Stimulated activated CD4-positive, alpha-beta T cell treated with anti-CD3 and anti-CD28 coated beads, Interleukin-15, amount 100 ng/mL, for 48 hours (primary cell): ENCODE results near the gene ABTB2.

ENCODE experiments used
- DNase-seq, 2 donors: peaks; one replicate each; pipeline ENCODE4 v3.0.0-alpha.2; 2020; ENCODE audit warnings: low read depth in 2 of 2

The ABTB2 gene

DNA sequence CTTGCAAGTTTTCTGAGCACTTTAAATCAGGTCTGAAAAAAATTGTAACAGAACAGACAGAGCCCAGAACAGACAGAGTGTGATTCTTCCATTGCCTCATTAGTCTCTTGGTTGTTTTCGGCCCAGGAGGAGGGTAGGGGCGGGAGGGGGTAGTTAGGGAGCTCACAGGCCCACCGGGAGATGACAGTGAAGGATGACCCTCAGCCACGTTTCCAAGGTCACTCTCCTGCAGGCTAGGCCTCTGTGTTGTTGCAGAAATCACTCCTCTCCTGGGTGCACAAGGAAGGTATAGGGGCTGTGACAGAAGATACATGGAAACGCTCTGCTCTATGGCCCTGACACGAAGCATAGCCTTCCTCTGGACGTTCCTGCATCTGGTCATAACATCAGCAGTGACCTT is 69.3 kb downstream of the ABTB2 start:
- DNase-seq, result no peak

DNA sequence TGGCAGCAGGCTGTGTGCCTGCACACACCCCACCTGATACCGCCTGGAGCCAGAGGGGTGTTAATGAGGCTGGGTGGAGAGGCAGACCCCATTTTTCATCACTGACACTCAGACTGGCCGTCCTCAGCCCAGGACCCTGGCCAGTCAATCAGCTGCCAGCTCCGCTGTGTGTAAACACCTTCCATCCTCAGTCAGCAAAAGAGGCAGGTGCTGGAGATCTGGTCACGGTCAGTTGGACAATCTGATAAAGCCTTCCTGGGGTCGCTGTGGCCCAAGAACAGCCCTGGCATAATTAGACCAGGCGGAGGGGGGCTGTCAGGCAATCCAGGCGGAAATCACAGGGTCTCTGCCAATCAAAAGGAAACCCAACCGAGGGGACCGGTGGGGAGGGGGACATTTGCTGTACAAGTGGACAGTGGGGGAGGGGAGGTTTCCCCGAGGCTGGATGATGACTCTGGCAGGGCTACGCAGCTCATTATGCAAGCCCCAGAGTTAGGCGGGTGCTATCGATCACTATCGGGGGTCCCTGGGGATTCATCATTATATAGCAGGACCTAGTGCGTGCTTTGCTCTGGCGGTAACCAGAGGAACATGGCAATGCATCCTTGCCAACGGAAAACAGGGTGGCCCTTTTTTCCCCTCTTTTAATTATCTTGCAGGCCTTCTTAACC is 72.9 kb downstream of the ABTB2 start:
- DNase-seq, result no peak

DNA sequence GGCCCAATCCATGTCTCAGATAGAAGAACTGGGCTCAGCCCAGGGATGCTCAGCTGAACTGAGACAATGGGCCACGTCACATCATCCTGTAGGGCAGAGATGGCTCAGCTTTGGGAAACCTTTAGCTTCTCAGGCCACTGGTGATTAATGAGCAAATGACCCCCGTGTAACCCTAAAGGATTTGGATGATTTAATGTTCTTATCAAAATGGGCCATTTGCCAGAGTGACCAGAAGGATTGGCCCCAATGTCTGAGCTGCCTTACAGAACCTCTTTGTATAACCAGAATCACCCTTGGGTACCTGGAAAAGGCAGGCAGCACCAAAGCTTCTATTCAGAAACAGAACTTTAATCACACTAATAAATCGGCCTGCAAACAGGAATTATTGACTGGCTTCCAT is 73.7 kb downstream of the ABTB2 start:
- no peak for DNase-seq

DNA sequence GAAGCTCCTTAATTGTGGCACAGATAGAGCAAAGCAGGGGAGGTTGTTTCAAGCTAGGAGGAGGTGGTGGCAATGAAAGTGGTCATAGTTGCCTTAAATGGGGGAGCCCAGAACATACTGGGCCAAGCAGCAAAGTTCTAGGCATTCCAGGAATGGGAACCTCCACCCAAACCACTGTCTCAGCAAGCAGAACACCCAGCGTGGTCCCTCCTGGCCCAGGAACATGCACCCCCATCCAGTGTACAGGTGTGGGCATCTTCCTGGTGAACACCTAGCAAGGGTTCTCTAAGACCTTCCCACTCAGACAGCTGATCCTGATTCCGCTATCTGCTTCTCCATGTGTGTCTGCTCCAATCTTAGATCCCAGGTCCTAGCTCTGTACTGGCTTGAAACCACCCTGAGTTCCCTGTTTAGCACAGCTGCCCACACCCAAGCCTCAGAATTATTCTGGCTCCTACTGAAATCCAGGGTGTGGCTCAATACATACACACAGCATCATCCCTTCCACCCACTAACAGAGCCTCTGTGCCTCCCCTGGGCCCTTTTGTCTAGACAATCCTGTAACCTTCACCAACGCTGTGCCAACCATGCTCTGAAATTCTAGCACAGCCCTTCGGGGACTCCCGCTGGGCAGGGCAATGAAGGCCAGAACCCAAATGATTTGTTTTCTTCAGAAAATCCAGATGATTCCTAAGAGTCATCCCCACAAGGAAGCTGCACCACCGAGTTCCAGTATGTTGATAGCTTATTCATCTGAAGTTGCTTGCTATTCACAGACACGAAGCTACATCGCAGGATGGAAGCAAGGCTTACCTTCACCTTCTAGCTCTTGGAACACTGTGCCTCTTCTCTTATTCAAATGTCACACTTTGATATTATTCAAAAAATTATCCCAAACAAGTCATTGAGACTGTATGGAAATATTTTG is 76.6 kb downstream of the ABTB2 start:
- DNase-seq, result no peak

DNA sequence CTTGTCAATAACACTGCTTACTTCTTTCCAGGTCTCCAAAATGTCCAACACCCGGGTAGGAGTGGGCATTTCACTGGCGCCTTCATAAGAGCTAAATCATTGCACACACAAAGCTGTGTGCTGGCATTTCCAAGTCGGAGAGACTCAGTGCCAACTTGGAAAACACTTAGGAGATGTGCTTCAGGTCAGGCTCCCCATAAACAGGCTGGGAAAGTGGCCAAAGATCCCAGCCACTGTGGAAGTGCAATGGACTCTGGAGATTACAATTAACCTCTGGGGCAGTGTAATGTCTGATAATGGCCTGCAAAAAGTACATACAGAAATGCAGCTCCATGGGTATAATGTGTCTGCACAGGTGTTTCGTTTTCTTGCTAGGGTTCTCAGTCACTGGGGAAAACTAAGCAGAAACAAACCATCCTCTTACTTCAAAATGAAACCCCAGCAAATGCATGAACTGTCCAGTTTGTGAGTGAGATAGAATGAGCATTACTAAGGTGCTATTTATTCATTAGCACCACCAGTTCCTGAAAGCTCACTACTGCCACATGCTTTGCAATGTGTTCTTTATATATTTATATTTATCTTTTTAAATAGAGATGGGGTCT is 79.0 kb downstream of the ABTB2 start:
- DNase-seq, result no peak

GRCh38 chr11:34278175-34278574 is 79.6 kb downstream of the ABTB2 start:
- no peak for DNase-seq

GRCh38 chr11:34277171-34277570 is 80.6 kb downstream of the ABTB2 start:
- no peak for DNase-seq

DNA sequence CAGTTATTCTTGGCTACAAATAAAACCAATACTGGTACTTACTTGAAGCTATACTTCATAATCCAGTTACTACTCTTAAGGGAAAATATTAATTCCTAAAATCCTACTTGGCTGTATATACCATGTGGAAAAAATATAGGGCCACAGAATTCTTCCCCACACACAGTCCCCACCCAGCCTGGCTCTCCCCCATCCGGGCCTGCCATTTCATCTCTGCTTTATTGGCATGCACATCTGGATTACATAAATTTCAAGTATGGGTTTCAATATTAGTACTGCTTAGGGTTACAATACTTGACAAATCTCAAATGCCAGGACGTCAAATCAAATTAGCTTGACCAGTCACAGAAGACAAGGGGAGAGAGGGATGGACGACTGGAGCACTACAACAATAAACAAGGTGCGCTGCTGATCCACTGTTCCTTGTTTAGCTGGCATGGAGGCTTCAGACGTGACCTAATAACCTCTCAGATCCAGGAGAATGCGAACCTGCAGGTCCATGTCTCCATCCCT is 81.4 kb downstream of the ABTB2 start:
- no peak for DNase-seq

DNA sequence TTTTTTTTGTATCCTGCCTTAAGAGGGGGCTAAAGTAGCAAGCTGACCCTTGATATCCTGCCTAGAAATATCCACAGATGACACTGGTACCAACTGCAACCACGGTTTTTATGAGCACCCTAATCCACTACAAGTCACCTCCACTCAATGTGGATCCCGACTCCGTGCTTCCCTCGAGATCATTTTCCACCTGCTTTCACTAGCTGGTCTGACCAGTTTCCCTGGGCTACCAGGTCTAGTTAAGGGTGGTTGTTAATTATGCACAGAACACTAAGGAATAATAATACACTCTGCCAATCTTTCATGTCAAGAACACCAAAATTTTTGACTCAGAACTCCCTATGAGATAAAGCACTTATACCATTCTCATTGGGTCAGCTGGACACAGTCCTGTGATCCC is 82.3 kb downstream of the ABTB2 start:
- no peak for DNase-seq

GRCh38 chr11:34274712-34275398 is 83.0 kb downstream of the ABTB2 start:
- DNase-seq, result no peak

DNA sequence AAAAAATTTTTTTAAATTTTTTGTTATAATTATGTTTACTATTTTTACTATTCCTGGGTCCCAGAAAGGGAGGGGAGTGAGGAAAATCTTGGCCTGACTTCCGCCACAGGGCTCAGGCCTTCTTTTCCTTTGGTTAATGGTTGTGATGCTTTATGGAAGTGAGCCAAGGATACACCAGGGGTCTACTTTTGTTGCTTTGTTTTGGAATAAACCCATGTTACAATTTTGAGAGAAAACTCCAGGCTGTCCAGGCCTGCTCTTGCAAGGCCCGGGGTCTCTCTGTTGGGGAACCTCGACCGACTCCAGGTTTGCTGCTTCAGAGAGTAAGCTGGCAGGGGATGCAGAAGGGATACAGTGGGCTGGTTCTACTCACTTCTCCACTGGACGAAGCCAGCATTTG is 84.7 kb downstream of the ABTB2 start:
- DNase-seq, result no peak

DNA sequence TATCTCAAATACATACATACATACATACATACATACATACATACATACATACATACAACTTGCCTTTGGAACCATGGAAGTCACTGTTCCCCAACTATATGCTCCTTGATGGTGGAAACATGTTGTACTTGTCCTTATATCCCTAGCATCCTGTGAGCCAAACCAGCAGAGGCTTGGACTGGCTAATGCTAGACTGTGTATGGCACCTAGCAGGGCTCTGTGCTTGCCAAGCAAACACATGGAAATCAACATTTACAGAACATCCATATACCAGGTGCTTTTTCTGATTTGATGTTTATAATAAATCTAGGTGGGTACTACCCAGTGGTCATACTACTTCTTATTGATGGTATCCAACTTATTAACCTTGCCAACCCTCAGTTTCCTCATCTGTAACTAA is 86.1 kb downstream of the ABTB2 start:
- DNase-seq, result no peak

DNA sequence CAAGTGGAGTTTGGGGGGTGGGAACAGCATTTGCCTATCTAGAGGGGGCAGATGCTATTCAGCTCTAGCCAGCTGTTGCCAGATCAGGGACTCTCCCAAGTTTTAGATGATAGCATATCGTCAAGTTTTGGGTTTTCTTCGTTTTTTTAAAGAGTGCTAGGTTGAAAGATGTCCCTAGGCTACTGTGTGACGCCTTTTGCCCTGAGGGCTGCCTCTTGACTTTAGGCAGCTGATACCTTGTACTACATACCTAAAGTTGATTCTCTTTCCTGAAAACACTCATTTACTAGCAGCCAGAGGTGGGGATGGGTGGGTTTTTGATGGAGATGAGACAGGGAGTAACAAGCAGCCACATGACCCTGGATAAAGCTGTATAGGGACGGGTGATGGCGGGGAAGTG is 87.1 kb downstream of the ABTB2 start:
- DNase-seq, result no peak

DNA sequence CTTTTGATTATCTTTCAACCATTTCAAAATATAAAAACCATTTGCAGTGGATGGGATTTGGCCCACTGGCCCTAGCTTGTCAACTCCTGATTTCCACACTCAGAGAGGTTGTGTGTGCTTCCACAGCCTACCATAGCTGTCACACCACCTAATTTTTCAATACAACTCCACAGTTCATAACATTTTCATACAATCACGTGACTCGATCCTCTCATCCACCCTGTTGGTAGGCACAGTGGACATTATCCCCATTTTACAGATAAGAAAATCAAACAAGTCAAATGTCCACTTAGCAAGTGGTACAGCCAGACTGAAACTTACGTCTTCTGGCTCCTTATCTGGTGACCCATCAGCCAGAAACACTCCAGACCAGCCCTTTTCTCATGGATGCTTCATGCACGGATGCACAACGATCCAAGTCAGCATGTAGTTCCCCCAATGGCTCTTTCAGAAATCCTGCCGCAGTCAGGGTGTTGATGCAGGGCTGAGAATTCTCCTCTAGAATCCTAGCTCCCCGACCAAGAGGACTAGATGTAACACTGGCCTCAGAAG is 88.0 kb downstream of the ABTB2 start:
- DNase-seq, result no peak

DNA sequence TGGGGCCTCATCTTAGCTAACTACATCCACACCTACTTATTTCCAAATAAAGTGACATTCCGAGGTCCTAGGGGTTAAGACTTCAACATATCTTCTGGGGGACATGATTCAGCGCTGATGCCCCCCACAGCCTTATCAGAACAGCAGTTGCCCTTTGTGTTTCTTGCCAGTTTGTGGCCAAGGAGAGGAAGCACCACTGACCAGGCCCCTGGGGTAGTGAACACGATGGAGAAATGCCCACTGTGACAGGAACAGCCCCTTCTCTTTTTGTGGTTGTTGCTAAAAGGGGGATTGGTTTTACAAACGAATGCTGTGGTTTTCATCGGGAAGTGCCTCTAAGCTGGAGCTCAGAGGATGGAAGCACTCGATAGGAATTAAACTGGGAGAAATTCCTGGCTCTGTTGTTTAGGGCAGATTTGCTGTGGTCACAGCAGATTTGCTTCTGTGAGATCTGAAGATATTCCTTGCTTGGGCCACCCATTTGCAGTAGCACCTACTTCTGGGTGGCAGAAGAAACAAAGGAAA is 88.8 kb downstream of the ABTB2 start:
- no peak for DNase-seq

GRCh38 chr11:34267417-34267816 is 90.4 kb downstream of the ABTB2 start:
- DNase-seq, result no peak

DNA sequence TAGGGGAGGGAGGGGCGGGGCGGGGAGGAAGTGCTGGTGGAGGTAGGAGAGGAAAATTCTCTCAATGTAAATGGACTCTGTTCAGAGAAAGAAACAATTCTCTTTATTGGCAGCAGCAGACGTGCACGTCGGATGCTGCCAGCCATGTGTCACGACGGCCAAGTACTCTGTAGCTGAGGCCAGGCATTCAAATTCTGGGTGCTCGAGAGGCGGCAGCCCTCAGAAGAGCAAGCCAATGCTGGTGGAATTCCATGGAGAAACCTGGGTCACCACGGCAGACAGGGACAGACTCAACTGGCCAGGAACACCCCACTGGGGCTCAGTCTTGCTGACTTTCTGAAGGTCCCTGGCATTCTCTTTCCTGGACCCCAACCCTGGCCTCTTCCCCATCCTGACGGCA is 90.8 kb downstream of the ABTB2 start:
- DNase-seq, result no peak

GRCh38 chr11:34266090-34266912 is 91.5 kb downstream of the ABTB2 start:
- DNase-seq, result no peak

GRCh38 chr11:34264303-34265110 is 93.3 kb downstream of the ABTB2 start:
- no peak for DNase-seq
